Stimulated activated CD4-positive, alpha-beta T cell treated with anti-CD3 and anti-CD28 coated beads, Interleukin-1b, Interleukin-23, amount 100 ng/mL, for 1 hour (primary cell): ENCODE results near the gene LTN1.
"Not testable (repeated sequence)": the region's sequence is repeated elsewhere in the genome, so short reads cannot be mapped to it uniquely, and the experiment has no call there.

Experiments
- DNase-seq, 2 donors: peaks; one replicate each; pipeline ENCODE4 v3.0.0-alpha.2; 2020; ENCODE audit warnings: low read depth in 2 of 2

Gene LTN1

DNA sequence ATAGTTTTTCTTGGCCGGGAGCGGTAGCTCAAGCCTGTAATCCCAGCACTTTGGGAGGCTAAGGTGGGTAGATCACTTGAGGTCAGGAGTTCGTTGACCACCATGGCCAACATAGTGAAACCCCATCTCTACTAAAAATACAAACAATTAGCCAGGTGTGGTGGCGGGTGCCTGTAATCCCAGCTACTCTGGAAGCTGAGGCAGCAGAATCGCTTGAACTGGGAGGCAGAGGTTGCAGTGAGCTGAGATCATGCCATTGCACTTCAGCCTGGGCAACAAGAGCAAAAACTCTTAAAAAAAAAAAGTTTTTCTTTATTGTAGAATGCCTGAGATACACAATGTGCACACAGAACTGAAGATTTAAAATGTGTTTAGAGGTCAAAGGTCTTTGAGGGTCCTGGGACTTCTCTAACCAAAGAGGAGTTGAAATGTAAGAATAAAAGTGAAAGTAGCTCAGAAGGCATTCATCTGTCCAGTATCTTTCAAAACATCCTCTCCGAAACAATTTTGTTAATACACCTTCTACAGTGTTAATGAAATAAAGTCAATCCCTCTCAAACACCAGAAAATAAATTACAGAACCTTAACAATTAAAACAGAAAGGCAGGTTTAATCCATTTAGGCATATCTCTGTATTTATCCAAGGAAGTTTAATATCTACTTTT is 60.8 kb downstream of the LTN1 start:
- not testable (repeated sequence) for DNase-seq

DNA sequence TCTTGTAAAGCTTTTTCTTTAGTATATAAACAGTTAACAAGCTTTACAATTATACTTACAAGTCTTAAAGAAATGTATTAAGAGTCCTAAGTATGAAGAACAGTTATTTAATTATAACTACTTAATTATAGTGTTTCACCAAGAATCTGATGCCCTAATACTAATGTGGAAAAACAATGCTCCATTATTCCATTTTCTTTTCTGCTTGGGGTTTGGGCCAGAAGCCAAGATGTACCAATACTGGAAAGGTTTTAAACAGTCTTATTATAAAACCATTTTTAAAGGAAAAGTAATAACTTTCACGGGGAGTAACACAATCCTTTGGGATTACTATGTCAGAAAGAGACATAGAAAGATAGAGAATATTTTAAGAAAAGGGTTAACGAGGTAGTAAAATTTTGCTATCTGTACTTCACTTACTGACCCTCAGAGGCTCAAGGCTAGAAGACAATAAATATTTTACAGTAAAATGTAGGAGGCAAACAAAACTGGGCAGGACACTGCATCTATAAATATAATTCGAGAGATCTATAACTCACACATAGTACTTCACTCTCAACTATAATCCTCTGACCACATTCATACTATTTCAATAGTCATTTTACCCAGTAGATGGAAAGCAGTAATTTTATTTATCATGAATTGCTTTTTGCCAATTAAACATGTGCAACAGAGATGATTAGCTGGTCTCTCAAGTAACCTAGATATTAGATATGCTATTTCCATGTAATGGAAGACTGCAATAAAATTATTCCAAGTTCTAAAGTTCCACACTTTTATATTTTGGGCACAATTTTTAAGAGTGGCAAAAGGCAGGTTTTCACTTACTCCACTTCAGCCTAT is 63.9 kb downstream of the LTN1 start:
- DNase-seq, result no peak

GRCh38 chr21:28927130-28927529 is 65.5 kb downstream of the LTN1 start:
- DNase-seq, result no peak

DNA sequence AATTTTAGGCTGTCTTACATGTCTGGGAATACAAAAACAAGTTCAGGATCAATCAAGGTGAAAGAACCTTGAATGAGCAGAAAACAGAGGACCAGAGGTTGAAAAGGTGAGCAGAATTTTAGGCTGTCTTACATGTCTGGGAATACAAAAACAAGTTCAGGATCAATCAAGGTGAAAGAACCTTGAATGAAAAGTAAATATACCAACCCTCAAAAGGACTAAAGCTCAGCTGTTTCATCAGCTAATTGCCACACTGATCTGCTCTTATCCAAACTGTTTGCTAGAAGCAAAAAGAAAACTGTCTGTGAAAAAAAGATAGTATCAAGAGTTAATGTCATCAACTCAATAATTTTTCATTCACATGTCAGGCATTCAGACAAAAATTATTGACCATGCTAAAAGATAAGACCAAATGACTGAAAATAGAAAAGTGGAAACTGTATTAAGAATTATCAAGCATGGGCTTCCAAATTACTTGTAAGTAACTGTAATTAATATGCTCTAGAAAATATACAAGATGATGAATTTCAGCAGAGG is 69.2 kb downstream of the LTN1 start:
- DNase-seq, result no peak

DNA sequence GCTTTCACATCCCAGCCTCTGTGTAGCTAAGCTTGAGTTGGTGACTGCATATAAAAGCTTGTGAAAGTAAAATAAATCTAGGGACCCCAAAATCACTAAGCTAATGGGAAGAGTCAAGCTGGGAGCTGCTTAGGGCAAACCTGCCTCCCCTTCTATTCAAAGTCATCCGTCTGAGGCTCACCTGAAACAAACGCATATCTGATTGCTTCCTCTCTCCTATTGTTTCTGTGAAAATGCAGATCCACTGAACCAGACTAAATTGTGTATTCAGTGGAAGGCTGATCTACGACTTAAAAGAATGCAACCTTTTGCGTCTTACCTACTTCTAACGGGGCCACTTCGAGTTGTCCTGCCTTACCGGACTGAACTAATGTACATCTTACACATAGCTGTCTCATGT is 70.3 kb downstream of the LTN1 start:
- no peak for DNase-seq

DNA sequence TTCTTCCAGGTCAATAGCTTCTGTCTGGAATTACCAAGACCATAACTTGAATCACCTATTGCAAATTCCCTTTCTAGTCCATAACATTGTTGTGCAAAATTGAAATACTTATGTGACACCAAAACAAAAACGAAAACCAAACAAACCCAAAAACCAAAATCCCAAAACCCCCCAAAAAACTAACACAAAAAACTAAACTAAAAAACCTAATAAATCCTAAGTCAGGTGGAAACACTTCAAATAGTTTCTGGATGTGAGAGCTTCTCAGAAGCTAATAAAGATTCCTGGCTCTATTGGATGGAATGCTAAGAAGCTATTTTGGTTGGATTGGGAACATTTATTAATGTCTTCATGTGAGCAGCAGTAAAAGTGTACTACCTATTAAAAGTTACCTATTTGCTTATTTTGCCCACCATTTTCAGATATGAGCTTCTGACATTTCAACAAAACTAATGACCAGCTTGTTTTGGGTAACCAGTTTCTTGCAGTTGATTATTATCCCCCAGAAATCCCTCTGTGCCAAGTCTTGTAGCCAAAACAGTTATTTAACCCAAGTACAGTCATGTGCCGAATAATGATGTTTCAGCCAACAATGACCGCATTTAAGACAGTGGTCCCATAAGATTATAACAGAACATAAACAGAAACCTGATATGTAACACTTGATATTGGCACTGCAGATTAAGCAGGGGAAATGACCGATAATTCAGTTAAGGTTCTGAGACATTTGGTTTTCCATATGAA is 76.4 kb downstream of the LTN1 start:
- DNase-seq, result no peak

GRCh38 chr21:28913071-28913470 is 79.6 kb downstream of the LTN1 start:
- no peak for DNase-seq

DNA sequence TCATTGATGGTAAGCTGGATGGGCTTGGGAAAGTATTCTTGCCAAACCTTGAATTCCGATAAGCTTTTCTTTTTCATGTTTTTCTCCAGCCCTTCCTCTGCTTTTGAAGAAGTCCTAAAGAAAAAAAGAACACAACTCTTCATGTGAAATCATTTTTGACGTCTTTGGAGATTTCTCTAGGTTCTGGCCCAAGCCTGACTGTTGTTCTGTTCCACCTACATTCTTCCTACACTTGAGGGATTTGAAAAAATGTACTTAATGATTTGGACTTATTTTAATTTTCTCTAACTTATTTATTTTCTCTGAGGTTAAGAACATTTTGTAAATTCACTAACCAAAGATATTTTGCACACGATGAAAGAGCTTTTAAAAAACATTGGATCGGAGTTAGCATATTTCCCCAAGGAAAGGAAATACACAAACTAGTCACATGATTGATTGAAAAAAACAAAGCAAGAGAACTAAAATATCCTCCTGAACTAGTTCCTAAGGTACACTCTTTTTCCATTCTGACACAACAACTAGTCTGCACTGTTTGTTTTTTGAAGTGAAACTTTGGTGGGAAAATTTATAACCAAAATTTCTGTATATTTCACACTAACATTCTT is 82.3 kb downstream of the LTN1 start:
- no peak for DNase-seq

DNA sequence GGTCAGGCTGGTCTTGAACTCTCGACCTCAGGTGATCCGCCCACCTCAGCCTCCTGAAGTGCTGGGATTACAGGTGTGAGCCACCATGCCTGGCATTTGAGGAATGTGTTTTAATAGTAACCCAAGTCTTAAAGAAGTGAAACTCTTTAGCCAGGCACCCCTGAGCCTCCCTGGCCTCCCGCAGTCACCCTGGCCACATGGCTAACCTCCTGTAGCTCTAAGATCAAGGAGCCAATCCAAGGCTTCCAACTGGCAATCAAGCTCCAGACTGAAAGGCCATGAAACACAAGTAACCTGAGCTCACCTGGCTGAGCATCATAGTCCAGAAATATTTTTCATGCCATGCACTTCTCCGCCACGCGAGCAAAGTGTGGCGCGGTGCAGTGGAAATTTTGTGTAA is 84.3 kb downstream of the LTN1 start:
- DNase-seq, result no peak

DNA sequence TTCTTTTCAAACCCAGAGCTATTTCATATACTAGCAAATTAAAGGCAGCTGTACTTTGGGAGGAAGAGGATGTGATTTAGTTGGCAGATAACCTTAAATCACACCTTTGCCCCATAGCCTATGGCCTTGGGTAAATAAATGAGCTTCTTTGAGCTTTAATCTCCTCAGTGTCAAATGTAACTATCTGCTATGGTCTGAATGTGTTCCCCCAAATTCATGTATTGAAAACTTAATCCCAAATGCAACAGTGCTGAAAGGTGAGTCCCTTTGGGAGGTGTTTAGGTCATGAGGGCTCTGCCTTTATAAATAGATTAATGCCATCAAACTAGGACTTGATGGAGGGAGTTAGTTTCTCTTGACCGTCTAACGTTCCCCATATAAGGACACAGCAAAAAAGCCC is 85.8 kb downstream of the LTN1 start:
- no peak for DNase-seq

DNA sequence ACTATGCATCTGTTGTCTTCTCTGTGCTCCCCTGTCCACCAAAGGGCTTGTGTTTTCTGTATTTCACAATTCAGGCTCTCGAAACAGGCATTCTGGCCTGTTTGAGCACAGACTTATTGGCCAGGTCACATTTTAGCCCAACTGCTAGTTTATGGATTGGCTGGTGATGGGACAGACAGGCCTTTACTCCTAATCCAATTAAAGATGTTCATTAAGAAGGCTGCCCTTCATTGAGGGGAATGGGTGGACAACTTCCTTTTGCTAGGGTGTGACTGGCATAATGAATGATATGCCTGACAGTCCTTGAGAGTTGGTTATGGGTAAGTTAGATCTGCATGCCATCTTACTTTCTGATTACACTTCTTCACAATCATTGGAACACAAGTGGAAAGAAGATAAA is 86.4 kb downstream of the LTN1 start:
- no peak for DNase-seq

DNA sequence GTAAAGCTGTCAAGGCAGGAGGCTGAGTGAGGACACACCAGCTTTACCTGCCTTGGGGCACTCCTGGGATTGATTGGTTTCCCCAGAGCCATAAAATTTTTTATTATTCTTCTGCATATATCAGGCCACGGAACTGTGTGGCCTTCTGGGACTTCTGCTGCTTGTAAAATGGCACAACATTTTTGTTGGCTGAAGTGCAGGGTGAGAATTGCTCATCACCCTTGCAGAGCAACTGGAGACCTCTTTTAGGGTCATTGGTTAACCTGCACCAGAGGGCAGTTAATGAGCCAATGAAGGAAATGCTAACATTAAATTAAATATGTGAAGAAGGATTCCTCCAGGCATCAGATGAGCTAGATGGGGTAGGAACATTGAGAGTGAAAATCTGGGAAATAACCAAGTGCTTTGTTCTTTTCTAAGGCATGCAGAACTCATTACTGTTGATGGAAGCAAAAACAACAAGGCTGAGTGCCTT is 87.7 kb downstream of the LTN1 start:
- no peak for DNase-seq

DNA sequence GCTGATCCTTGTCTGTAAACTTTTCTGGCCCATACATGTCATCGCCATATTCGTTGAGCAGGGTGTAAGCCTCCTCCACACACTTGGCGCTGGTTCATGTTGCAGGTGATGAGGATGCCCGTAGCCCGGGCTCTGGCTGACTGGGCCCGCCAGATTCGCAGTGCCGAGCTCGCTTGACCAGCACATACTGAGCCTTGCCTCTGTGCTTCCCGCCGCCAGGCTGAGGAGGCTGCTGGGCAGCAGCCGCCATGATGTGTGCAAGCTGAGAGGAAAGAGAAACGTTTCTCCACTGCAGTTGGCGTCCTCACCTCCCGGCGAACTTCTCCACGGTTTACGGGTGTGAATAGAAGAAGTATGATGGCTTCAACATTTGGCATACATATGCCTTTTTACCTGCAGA is 89.2 kb downstream of the LTN1 start:
- DNase-seq, result no peak

DNA sequence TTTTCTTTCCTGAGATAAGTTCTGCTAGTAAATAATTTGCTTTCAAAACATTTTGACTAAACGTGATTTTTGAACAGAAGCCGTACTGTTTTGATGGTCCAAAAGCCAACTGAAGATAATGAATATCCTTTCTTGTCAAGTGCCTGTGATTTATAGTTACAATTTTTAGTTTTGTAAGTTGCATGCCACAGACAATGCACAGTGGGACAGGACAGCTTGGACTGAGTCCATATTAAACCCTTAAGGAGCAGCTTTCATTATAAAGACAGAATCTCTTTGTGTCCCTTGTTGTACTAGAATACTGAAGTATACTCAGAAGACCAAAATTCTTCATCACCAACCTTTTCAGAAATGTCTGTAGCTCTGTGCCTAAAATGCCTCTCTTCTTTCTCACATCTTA is 92.2 kb downstream of the LTN1 start:
- no peak for DNase-seq

DNA sequence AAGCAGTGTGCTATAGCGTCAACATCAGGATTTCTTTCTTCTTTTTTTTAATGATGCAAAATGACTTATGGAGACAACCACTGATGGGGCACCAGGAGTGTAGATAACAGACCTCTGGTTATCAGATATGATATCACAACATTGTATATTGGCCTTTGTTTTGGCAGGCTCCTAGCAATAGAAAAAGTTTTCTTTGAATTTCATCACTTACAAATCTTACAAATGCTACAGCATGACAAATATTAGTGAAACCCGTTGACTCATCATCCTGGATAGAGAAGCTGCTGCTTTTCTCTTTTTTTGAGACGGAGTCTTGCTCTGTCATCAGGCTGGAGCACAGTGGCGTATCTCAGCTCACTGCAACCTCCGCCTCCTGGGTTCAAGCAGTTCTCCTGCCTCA is 92.9 kb downstream of the LTN1 start:
- no peak for DNase-seq

DNA sequence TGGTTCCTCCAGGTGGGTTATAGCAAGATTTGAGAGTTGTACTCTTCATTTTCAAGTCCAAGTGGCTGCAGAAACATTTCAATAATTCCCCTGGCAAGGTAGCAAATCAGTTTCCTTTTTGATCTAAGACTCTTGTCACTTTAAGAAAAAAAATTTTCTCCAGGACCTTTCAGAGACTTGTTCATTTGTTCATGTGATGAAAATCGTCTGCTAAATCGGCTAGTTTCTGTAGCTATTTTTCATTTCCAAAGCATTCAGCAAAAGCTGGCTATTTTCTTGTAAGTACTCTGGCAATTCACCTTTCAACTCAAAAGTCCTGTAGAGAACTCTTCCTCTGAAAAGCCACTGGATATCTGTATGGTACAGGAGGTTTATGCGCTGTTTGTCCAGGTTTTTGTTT is 93.5 kb downstream of the LTN1 start:
- DNase-seq, result no peak

DNA sequence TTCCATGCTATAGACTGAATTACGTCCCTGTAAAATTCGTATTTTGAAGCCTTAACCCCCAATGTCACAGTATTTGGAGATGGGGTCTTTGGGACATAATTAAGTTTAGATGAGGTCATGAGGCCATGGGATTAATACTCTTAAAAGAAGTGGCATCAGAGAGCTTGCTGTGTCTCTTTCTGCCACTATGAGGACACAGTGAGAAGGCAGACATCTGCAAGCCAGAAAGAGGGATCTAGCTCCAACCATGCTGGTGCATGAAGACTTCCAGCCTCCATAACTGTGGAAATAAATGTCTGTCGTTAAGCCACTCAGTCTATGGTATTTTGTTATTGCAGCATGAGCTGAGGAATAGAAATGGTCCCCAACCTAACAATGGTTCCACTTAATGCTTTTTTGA is 99.0 kb downstream of the LTN1 start:
- no peak for DNase-seq

- no peak for DNase-seq
Measured at GRCh38 chr21:28892199-28893111, 100.2 kb downstream of the LTN1 start.

- no peak for DNase-seq
Measured at GRCh38 chr21:28885853-28886177, 106.9 kb downstream of the LTN1 start.

GRCh38 chr21:28884976-28885852 is 107.5 kb downstream of the LTN1 start:
- peak; percentile 78 for DNase-seq
